Stomach (tissue), 4 donors: ENCODE results near the gene ZC3H12C.

Source experiments
- EP300 ChIP-seq: sonication (generic); formaldehyde crosslinking; IDR thresholded peaks from one replicate; pipeline ENCODE4 v1.6.1; 2017; ENCODE audit warnings: antibody characterized with exemption
- POLR2A ChIP-seq, 4 donors: fragments of 450-650 bp; IDR thresholded peaks; one replicate each; pipeline ENCODE4 v1.6.1; 2016; ENCODE audit warnings: antibody characterized with exemption in 4 of 4, control low read depth in 2 of 4, mild to moderate bottlenecking in 1 of 4, moderate library complexity in 1 of 4
- TF ChIP-seq, protein P1 (sequence below), 7 experiments: fragments of 450-650 bp in 4 of 7; fragments of 200-600 bp in 3 of 7; sonication (generic) in 3 of 7; IDR thresholded peaks; one replicate each; pipeline ENCODE4 v1.5.1; 2016 to 2019; ENCODE audit warnings: antibody characterized with exemption in 7 of 7, control low read depth in 2 of 7, mild to moderate bottlenecking in 1 of 7

DNA sequence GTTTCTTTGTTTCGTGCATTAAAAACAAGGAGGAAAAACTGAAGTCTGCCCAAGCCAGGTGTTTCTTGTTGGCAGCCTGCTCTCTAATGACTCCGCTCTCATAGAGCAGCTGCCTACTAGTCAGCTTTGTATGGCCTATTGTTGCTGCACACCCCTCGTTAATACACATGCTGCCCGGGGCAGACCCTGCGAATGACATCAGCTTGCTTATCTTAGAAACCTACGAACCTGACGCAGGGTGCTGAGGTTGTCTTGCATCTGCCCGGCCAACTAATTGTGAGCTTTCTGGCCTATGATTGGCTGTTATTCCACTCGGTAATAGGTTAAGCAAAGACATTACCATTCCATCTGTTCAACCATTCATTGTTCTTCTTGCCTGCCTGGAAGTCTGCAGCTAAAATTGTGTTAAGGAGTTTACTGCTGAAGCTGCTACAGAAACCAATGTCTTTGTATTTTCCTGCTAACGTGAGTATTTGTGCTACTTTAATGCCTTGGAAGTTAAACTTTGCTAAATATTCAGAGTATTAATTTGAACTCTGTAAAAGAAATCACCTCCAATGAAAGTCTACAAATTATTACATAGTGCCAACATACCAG is 37.5 kb downstream of the ZC3H12C start:
- TF ChIP-seq, protein P1, sequence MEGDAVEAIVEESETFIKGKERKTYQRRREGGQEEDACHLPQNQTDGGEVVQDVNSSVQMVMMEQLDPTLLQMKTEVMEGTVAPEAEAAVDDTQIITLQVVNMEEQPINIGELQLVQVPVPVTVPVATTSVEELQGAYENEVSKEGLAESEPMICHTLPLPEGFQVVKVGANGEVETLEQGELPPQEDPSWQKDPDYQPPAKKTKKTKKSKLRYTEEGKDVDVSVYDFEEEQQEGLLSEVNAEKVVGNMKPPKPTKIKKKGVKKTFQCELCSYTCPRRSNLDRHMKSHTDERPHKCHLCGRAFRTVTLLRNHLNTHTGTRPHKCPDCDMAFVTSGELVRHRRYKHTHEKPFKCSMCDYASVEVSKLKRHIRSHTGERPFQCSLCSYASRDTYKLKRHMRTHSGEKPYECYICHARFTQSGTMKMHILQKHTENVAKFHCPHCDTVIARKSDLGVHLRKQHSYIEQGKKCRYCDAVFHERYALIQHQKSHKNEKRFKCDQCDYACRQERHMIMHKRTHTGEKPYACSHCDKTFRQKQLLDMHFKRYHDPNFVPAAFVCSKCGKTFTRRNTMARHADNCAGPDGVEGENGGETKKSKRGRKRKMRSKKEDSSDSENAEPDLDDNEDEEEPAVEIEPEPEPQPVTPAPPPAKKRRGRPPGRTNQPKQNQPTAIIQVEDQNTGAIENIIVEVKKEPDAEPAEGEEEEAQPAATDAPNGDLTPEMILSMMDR (IDR thresholded peaks at IDR 0.05), result no peak
- no peak for TF ChIP-seq POLR2A (IDR thresholded peaks at IDR 0.05)
- no peak for TF ChIP-seq EP300
